Measurements from ENCODE around the gene DENND11. TPM values are rescaled to one million over a fixed set of nuclear protein-coding genes. Genes with fewer than 3 reads are reported as not detected.

Gene DENND11
- polyA plus RNA-seq, 1 experiment = 4.6 TPM

GRCh38 chr7:141714571-141714970 lies 12.6 kb upstream of the DENND11 start:
- no peak for TF ChIP-seq CTCF (IDR thresholded peaks at IDR 0.05; ENCODE audit: insufficient read depth, low read depth, low read length)
- POLR2A ChIA-PET = no interaction called here
- no peak for DNase-seq (ENCODE audit: low read depth)
- CTCF ChIA-PET = interaction anchor here (0.8 kb wide), 1 partner anchor 22 kb away, joined by 4 read pairs; no protein-coding TSS in a partner anchor
- no peaks in the 10 kb centered on the region for H3K27me3 ChIP-seq (ENCODE audit: control insufficient read depth, insufficient read depth, low read length)
- no peak overlapping the region for H3K4me3 ChIP-seq (ENCODE audit: low read depth, low read length)
- no peaks in the 10 kb centered on the region for H3K36me3 ChIP-seq (ENCODE audit: control insufficient read depth, insufficient read depth, low read length)

- no peak for DNase-seq (ENCODE audit: low read depth)
- H3K4me3 ChIP-seq (ENCODE audit: low read depth, low read length) = no peak overlapping the region
- ChIA-PET POLR2A (no interaction called here), CTCF (interaction anchor here (0.8 to 1.1 kb wide), 3 partner anchors 10 to 41 kb away, joined by 3 read pairs; partner anchors contain the start of gene SSBP1)
- TF ChIP-seq CTCF (IDR thresholded peaks at IDR 0.05; ENCODE audit: insufficient read depth, low read depth, low read length) = no peak
- no peaks in the 10 kb centered on the region for H3K27me3 ChIP-seq (ENCODE audit: control insufficient read depth, insufficient read depth, low read length)
- H3K36me3 ChIP-seq (ENCODE audit: control insufficient read depth, insufficient read depth, low read length) = no peaks in the 10 kb centered on the region
Observed at GRCh38 chr7:141713890-141714289, 11.9 kb upstream of the DENND11 start.

DNA sequence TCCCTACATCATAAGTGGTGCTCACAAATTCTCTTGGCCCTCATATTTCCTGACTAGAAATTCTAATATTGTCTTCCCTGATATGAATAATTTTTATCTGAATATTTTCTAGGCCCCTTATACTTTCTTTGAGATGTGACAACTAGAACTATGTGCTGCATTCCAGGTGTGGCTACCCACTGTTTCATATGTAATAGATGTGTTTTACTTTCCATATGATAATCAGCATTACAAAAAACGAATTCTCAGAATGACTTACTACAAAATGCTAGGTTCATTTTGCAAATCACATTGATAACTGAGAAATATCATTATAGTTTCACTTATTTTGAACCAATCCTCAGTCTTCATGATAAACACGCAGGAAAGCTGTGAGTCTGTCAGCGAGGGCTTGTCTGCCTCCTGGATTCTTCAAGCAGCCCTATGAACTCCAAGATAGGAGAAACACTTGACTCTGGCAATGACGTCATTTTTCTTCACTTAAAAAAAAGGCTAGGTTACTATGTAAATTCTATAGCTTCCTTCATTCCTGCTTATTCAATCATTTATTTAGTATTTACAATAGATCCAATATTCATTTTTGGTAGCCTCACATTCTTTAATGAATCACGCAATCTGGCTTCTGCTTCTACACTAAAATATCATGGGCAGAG lies 10.8 kb upstream of the DENND11 start:
- TF ChIP-seq CTCF (IDR thresholded peaks at IDR 0.05; ENCODE audit: insufficient read depth, low read depth, low read length) = no peak
- DNase-seq (ENCODE audit: low read depth) = no peak
- CTCF ChIA-PET = interaction anchor here (0.6 to 1.1 kb wide), 3 partner anchors 11 to 389 kb away, joined by 3 read pairs; no protein-coding TSS in a partner anchor
- Histone ChIP-seq H3K36me3 (ENCODE audit: control insufficient read depth, insufficient read depth, low read length) (no peaks in the 10 kb centered on the region), H3K27me3 (ENCODE audit: control insufficient read depth, insufficient read depth, low read length) (no peaks in the 10 kb centered on the region; the same call in 1 of the 2 replicates), H3K4me3 (ENCODE audit: low read depth, low read length) (no peak overlapping the region)
- POLR2A ChIA-PET = no interaction called here

GRCh38 chr7:141710301-141710700 lies 8.3 kb upstream of the DENND11 start:
- no peak overlapping the region for H3K4me3 ChIP-seq (ENCODE audit: low read depth, low read length)
- no peak for DNase-seq (ENCODE audit: low read depth)
- POLR2A ChIA-PET = no interaction called here
- no peaks in the 10 kb centered on the region; the same call in 1 of the 2 replicates for H3K27me3 ChIP-seq (ENCODE audit: control insufficient read depth, insufficient read depth, low read length)
- CTCF ChIA-PET = interaction anchor here (1.4 kb wide), 1 partner anchor 19 kb away, joined by 4 read pairs; no protein-coding TSS in a partner anchor
- no peak for TF ChIP-seq CTCF (IDR thresholded peaks at IDR 0.05; ENCODE audit: insufficient read depth, low read depth, low read length)
- no peaks in the 10 kb centered on the region for H3K36me3 ChIP-seq (ENCODE audit: control insufficient read depth, insufficient read depth, low read length)

- CTCF ChIA-PET = interaction anchor here (1.1 to 1.4 kb wide), 2 partner anchors 20 to 40 kb away, joined by 3 to 4 read pairs; no protein-coding TSS in a partner anchor
- no peak for DNase-seq (ENCODE audit: low read depth)
- POLR2A ChIA-PET = no interaction called here
- TF ChIP-seq CTCF (IDR thresholded peaks at IDR 0.05; ENCODE audit: insufficient read depth, low read depth, low read length) = no peak
- H3K27me3 ChIP-seq (ENCODE audit: control insufficient read depth, insufficient read depth, low read length) = peaks cover under 1% of the 10 kb centered on the region
- no peaks in the 10 kb centered on the region for H3K36me3 ChIP-seq (ENCODE audit: control insufficient read depth, insufficient read depth, low read length)
- H3K4me3 ChIP-seq (ENCODE audit: low read depth, low read length) = no peak overlapping the region
Observed at GRCh38 chr7:141709749-141710148, 7.8 kb upstream of the DENND11 start.

Data from BJ (cell line).